GM12801 (cell line): ENCODE data around the gene ZNF181.

Source experiments
- TF ChIP-seq, protein P1 (sequence below): IDR thresholded peaks from one replicate; pipeline ENCODE4 v1.5.1; 2011; ENCODE audit warnings: control low read depth; ENCODE audit not compliant: insufficient read length; ENCODE audit errors: extremely low read depth

The ZNF181 gene

DNA sequence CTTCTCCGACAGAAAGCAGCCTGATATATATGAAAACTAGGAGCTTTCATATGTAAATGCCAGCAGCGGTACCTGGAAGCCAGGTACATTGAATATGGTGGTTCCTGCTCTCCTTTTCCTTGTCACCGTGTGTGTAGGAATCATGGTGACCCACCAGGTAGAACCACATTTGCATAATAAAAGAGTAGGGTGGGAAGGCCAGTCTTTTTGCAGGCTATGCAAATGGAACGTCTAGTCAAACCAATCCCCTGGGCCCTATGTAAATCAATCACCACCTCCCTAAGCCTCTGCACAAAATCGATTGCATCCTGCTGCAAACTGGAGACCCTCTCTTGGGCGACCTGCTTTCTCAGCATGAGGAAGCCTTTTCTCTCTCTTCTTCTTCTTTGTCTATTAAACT, 22.2 kb upstream of the ZNF181 start:
- TF ChIP-seq, protein P1, sequence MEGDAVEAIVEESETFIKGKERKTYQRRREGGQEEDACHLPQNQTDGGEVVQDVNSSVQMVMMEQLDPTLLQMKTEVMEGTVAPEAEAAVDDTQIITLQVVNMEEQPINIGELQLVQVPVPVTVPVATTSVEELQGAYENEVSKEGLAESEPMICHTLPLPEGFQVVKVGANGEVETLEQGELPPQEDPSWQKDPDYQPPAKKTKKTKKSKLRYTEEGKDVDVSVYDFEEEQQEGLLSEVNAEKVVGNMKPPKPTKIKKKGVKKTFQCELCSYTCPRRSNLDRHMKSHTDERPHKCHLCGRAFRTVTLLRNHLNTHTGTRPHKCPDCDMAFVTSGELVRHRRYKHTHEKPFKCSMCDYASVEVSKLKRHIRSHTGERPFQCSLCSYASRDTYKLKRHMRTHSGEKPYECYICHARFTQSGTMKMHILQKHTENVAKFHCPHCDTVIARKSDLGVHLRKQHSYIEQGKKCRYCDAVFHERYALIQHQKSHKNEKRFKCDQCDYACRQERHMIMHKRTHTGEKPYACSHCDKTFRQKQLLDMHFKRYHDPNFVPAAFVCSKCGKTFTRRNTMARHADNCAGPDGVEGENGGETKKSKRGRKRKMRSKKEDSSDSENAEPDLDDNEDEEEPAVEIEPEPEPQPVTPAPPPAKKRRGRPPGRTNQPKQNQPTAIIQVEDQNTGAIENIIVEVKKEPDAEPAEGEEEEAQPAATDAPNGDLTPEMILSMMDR, result no peak

DNA sequence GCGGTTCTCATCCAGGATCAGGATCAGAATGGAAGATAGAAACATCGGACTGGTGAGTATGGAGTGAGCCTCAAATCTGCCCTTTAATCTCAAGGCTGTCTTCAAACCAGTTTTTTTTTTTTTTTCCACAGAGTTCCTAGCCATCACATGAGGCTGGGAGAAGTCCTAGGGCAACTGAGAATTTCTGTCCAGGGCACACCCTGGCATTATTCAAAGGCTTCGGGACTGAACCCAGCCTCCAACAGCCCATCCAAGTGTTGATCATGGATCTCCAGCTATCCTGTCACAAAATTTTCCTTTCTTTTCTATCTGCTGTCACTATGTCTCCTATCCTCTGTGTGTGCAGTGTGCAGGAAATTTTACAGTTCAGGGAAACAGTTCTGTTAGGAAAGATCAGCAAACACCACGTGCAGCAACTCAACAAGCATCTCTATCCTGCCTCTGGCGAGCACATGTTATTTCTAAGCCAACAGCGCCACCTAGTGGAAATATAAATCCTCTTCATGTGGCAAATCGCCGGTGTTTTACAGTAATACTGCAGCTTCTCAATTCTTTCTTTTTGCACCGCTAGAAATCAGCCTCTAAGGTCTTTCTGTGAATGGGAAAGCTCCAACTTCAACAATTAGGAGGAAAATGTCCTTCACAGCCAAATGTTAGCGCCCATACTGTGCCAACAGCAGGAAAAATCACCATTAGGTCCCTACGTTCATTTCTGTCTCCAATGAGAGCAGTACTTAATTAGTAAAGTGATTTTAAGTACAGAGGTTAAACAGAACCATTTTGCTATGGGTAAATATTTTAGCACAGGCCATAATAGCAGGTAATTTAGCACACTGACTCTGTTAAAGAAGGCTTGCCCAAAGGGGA, 21.4 kb upstream of the ZNF181 start:
- TF ChIP-seq, protein P1, result no peak

DNA sequence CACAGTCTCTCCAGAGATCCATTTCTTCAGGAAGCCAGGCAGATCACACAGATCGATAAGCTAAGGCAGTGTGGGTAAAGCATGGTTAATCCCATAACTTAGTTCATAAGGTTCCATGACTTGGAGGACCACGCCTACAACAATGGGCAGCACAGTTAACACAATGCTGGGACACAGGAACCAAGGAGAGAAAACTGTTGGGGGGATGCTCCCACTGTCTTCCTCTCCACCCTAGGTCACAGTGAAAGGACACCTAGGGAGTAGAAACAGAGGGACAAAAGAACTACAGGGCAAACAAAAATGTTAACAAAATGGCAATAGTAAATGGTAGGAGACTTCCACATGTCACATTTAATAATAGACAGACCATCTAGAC, 20.8 kb upstream of the ZNF181 start:
- TF ChIP-seq, protein P1, result no peak

DNA sequence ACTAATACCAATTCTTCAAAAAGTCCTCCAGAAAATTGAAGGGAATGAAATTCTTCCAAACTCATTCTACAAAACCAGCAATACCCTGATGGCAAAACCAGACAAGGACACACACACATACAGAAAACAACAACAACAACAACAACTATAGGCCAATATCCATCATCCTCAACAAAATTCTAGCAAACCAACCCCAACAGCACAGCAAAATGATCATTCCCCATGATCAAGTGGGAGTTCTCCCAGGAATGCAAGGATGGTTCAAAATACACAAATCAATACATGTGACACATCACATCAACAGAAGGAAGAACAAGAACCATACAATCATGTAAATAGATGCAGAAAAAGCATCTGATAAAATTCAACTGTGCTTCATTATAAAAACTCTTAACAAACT, 18.7 kb upstream of the ZNF181 start:
- TF ChIP-seq, protein P1, result no peak

DNA sequence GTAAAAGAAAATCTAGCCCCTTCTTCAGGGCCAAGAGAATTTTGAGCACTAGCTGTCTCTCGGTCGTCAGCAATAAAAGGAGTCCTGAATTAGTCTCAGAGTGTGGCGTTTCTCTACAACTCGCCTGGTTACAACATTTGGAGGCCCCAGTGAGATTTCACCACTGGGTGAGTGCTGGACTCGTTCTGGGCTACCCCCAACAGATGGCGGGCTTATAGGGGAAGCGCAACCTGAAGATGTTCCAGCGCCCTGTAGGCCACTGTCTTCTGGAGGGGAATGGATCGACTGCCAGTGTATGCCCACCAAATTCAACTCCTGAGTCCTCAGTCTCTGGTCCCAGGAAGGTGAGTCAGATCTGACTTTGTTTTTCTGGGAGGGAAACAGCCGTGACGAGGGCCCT, 11.7 kb upstream of the ZNF181 start:
- TF ChIP-seq, protein P1, result no peak

DNA sequence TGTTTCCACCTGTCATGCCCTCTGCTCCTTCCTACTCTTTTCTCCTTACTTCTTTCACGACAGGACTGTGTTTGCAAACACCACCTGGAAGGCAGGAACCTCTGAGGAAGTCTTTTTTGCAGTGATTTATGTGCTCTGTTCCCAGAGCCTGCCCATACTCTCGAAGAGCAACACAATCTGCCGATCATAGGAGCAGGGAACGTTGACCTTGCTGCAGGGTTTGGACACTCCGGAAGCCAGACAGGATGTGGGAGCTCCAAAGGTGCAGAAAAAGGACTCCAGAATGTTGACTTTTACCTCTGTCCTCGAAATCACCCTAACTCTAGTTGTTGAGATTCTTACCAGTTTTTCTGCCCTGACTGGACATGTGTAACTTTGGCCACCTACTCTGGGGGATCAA, 8.6 kb upstream of the ZNF181 start:
- TF ChIP-seq, protein P1, result no peak

DNA sequence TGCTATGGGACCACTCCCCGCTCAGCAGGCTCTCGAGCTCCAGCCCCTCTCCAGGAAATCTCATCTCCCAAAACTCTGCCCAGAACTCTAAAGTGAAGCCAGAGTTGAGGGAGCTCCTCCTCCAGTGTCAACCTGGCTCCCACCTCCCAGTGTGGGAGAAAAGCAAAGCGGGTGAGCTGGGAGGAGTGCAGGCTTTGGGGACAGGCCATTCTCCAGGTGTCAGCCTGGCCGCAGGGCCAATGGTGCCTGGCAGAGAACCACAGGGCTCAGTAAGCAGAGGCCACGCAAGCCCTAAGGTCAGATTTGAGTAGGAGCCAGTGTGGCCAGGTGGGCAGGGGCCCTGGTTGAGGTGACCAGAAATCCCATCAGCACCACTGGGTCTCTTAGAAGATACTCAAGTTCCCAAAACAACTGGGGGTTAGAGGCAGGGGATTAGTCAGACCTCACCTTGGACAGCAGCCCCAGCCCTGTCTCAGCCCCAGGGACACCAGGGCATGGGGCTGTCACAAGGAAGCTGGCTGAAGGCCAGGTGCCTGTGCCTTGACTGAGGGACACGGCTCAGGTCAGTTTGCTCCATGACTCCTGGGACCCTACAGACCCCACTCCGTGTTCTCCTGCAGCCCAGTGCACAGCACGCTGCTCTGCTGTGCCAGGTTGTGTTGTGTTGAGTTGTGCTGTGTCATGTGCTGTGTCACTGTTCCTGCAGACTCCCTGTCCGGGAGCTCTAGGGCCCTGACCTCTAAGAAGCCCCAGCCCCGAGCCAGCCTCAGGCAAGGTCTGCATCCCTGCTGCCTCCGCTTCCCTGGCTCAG, 2.8 kb upstream of the ZNF181 start:
- TF ChIP-seq, protein P1, result no peak
